ENCODE data around the gene SMARCC2. TPM values are rescaled to one million over a fixed set of nuclear protein-coding genes. Genes with fewer than 3 reads are reported as not detected.

Gene SMARCC2
- total RNA-seq, 1 experiment from 2014 or later, result 94.8 TPM

DNA sequence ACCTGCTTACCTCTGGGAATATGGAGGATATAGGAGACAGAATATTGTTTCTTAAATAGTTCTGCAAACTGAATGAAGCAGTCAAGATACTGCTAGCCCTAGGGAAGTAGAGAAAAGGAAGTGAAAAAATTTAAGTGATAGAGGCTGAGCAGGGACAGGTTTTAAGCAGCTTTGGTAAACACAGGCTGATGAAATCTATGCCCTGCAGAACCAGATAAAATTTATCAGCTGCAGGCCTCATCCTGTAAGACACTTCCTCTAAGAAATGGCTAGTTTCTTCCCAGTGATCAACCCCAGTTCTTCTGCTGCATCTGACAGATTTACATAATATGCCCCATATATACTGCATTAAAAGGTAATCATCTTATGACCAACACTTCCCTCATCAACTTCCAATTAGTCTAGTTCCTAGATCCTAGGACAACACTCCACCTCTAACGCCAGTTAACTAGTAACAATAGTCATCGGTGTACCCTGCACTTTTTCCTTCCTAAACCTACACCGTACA lies 62.5 kb downstream of the SMARCC2 start:
- Histone ChIP-seq H3K4me3 (ENCODE audit: low read depth, low read length) (0 out of 2 replicates have a peak overlapping the region, but pooled peaks have one; percentile 40), H3K4me1 (peaks cover 29% of the 10 kb centered on the region), H3K9me3 (no peaks in the 10 kb centered on the region), H3K27me3 (replicated peaks; ENCODE audit: control insufficient read depth, insufficient read depth, low read length) (no peaks in the 10 kb centered on the region), H3K36me3 (ENCODE audit: control insufficient read depth, insufficient read depth, low read length) (peaks cover 4% of the 10 kb centered on the region)
- DNase-seq, result no peak
- ChIA-PET CTCF (interaction anchor here (0.6 to 2.8 kb wide), 5 partner anchors 8 to 510 kb away, joined by 3 to 66 read pairs (median 16); partner anchors contain the start of genes MYL6B, SMARCC2 and ZC3H10), POLR2A (interaction anchor here (0.5 to 1.9 kb wide), 5 partner anchors 9 to 63 kb away, joined by 3 to 19 read pairs (median 4); partner anchors contain the start of genes MYL6, SMARCC2 and ZC3H10)
- intact Hi-C loops (cut with micrococcal nuclease; ENCODE audit: unreplicated experiment), result loop anchor here (1.0 to 2.0 kb wide), 4 partner anchors 62 to 140 kb away; partner anchors contain the start of genes ANKRD52, COQ10A, NABP2 and SMARCC2
- H3K9me3 Mint-ChIP-seq (ENCODE audit: unreplicated experiment), result no peaks in the 10 kb centered on the region
- H3K36me3 Mint-ChIP-seq (ENCODE audit: insufficient read depth, unreplicated experiment), result peaks cover 50% of the 10 kb centered on the region
- peak overlapping the region; percentile 89 for H3K4me3 Mint-ChIP-seq (ENCODE audit: unreplicated experiment)
- peak overlapping the region; percentile 91 for H3K27ac Mint-ChIP-seq (ENCODE audit: unreplicated experiment)
- H3K4me1 Mint-ChIP-seq (ENCODE audit: low read depth, unreplicated experiment), result peaks cover 35% of the 10 kb centered on the region
- TF ChIP-seq CTCF (IDR thresholded peaks at IDR 0.05; ENCODE audit: insufficient read depth in 1 of 2, low read depth in 1 of 2, low read length in 1 of 2, severe bottlenecking in 1 of 2, unreplicated experiment in 1 of 2), result no peak
- H3K27me3 Mint-ChIP-seq (ENCODE audit: insufficient read depth, unreplicated experiment), result no peaks in the 10 kb centered on the region
- BruUV-seq (replicated peaks), result no TSS peak

DNA sequence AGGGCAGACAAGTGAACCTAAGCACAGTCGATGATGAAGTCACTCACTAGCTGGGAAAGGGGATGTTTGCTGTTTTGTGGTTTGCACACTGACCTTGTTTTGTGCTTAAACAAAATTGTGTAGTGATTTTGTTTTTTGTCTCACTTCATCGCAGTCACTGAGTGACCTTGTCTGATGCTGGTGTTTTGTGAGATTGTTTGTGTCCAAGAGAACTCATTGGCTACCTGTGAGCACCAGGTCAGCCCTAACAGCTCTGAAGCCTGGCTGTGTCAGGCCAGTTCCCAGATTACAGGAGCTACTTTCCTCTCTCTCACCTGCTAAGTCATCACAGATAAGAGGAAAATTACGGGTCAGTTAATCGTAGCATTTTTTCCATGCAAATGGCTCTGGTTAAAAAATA lies 65.2 kb downstream of the SMARCC2 start:
- Histone ChIP-seq H3K27me3 (replicated peaks; ENCODE audit: control insufficient read depth, insufficient read depth, low read length) (no peaks in the 10 kb centered on the region), H3K9me3 (no peaks in the 10 kb centered on the region), H3K4me1 (peaks cover 25% of the 10 kb centered on the region), H3K36me3 (ENCODE audit: control insufficient read depth, insufficient read depth, low read length) (no peaks in the 10 kb centered on the region), H3K4me3 (ENCODE audit: low read depth, low read length) (no peak overlapping the region)
- Mint-ChIP-seq H3K36me3 (ENCODE audit: insufficient read depth, unreplicated experiment) (peaks cover 26% of the 10 kb centered on the region), H3K9me3 (ENCODE audit: unreplicated experiment) (no peaks in the 10 kb centered on the region), H3K27ac (ENCODE audit: unreplicated experiment) (peak overlapping the region; percentile 19), H3K27me3 (ENCODE audit: insufficient read depth, unreplicated experiment) (no peaks in the 10 kb centered on the region), H3K4me3 (ENCODE audit: unreplicated experiment) (no peak overlapping the region), H3K4me1 (ENCODE audit: low read depth, unreplicated experiment) (peaks cover 28% of the 10 kb centered on the region)
- POLR2A ChIA-PET, result no interaction called here
- no TSS peak for BruUV-seq (replicated peaks)
- no peak for DNase-seq
- TF ChIP-seq CTCF (IDR thresholded peaks at IDR 0.05; ENCODE audit: insufficient read depth in 1 of 2, low read depth in 1 of 2, low read length in 1 of 2, severe bottlenecking in 1 of 2, unreplicated experiment in 1 of 2), result no peak
- CTCF ChIA-PET, result interaction anchor here (0.6 to 1.2 kb wide), 3 partner anchors 19 to 179 kb away, joined by 3 to 4 read pairs (median 3); partner anchors contain the start of gene SMARCC2
- intact Hi-C loops (cut with micrococcal nuclease; ENCODE audit: unreplicated experiment), result no loop called here

GRCh38 chr12:56122637-56123036 lies 66.6 kb downstream of the SMARCC2 start:
- ChIA-PET CTCF (no interaction called here), POLR2A (interaction anchor here (0.9 kb wide), 1 partner anchor 99 kb away, joined by 4 read pairs; the partner anchor contains the start of gene RNF41)
- no peak for TF ChIP-seq CTCF (IDR thresholded peaks at IDR 0.05; ENCODE audit: insufficient read depth in 1 of 2, low read depth in 1 of 2, low read length in 1 of 2, severe bottlenecking in 1 of 2, unreplicated experiment in 1 of 2)
- Mint-ChIP-seq H3K4me3 (ENCODE audit: unreplicated experiment) (no peak overlapping the region), H3K9me3 (ENCODE audit: unreplicated experiment) (no peaks in the 10 kb centered on the region), H3K4me1 (ENCODE audit: low read depth, unreplicated experiment) (peaks cover 31% of the 10 kb centered on the region), H3K27ac (ENCODE audit: unreplicated experiment) (peak overlapping the region; percentile 35), H3K27me3 (ENCODE audit: insufficient read depth, unreplicated experiment) (no peaks in the 10 kb centered on the region), H3K36me3 (ENCODE audit: insufficient read depth, unreplicated experiment) (peaks cover 24% of the 10 kb centered on the region)
- Histone ChIP-seq H3K27me3 (replicated peaks; ENCODE audit: control insufficient read depth, insufficient read depth, low read length) (no peaks in the 10 kb centered on the region), H3K4me3 (ENCODE audit: low read depth, low read length) (no peak overlapping the region), H3K4me1 (peaks cover 30% of the 10 kb centered on the region), H3K9me3 (no peaks in the 10 kb centered on the region), H3K36me3 (ENCODE audit: control insufficient read depth, insufficient read depth, low read length) (no peaks in the 10 kb centered on the region)
- peak in 1 of 2 experiments; percentile 27 for DNase-seq
- BruUV-seq (replicated peaks), result no TSS peak
- intact Hi-C loops (cut with micrococcal nuclease; ENCODE audit: unreplicated experiment), result no loop called here
